Measurements from ENCODE around the gene OR52E4.

Gene OR52E4

GRCh38 chr11:5929571-5930368, 49.3 kb downstream of the OR52E4 start:
- DNase-seq (ENCODE audit: low read depth in 2 of 2) = no peak

- no peak for DNase-seq (ENCODE audit: low read depth in 2 of 2)
Observed at GRCh38 chr11:5930614-5931013, 50.2 kb downstream of the OR52E4 start.

- no peak for DNase-seq (ENCODE audit: low read depth in 2 of 2)
Observed at GRCh38 chr11:5931061-5931460, 50.6 kb downstream of the OR52E4 start.

GRCh38 chr11:5932671-5933070, 52.2 kb downstream of the OR52E4 start:
- no peak for DNase-seq (ENCODE audit: low read depth in 2 of 2)

- no peak for DNase-seq (ENCODE audit: low read depth in 2 of 2)
Observed at GRCh38 chr11:5933116-5933515, 52.7 kb downstream of the OR52E4 start.
